HG02870 (cell line): ENCODE results near the gene SERPINA1.
"Not testable (repeated sequence)": the region's sequence is repeated elsewhere in the genome, so short reads cannot be mapped to it uniquely, and the experiment has no call there.

Experiments used
- ATAC-seq: cut with Tn5 transposase; IDR thresholded peaks from one replicate; pipeline ENCODE4 v1.9.1; 2021; ENCODE audit warnings: mild to moderate bottlenecking, moderate library complexity; ENCODE audit not compliant: unreplicated experiment

Gene SERPINA1

DNA sequence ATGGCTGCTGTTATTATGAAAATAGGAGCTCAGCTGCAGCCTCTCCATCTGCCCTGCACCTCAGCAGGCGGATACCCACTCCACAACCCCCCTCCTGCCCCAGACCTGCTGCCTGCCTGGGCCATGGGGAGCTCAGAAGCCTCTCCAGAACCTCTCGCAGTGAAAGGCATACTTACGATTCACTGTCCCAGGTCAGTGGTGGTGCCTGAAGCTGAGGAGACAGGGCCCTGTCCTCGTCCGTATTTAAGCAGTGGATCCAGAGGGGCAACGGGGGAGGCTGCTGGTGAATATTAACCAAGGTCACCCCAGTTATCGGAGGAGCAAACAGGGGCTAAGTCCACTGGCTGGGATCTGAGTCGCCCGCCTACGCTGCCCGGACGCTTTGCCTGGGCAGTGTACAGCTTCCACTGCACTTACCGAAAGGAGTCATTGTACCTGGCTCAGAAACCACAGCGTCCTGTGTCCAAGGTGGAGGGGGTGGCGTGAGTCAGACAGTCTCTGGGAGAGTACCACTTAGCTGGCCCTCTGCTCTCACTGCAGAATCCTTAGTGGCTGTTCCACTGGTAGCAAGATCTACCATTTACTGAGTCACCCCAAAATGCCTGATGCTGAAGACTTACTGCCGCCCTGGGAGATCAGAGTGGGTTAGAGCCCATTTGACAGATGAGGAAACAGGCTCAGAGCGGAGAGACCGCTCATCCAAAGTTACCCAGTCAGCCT lies at the start of gene SERPINA1:
TSS of gene SERPINA1 (minus strand) at position 219 of the 720 bp plus-strand sequence. CDS start 5,365 bp downstream, outside the sequence.
- no peak for ATAC-seq

DNA sequence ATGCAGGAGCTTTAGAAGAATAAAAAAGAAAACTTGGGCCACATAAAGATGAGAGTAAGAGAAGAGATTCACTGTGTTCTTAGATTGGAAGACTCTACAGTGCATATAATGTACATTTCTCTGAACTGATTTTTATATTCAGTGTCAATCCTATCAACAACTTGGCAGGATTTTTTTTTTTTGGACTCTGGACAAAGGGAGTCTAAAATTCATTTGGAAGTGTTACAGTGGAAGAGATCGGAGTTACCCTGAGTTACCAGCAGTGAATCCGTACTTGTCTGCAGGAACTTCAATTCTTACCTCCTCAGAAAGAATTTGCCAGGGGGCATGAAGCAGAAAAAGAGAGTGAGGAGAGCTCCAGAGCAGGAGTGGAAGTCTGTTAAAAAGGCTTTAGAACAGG lies 40.2 kb upstream of the SERPINA1 start:
- no peak for ATAC-seq

DNA sequence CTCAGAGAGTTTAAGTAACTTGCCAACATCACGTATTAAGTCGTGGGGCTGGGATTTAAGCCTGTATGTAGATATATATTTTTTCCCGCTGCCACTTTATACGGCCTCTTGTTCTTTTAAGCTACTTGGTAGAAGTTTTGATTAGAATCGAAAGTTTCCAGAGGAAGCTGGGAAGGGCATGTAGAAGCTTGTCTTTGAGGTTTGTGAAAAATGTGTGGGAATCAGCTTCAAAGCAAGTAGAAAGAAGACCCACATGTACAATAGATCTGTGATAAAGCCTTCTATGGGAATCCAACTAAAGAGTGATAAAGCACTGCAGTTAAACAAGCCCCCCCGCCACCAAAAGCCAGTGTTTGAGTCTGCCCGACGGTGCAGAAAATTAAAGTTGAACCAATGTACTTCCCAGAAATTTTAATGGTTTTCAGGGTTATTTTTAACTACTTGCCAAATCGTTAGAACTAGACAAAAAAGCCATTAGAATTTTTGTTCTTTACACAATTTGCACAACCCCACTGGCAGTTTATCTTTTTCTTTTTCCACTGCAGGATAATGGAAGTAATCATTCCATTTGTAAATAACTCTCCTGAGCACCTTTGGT lies 38.7 kb upstream of the SERPINA1 start:
- no peak for ATAC-seq

DNA sequence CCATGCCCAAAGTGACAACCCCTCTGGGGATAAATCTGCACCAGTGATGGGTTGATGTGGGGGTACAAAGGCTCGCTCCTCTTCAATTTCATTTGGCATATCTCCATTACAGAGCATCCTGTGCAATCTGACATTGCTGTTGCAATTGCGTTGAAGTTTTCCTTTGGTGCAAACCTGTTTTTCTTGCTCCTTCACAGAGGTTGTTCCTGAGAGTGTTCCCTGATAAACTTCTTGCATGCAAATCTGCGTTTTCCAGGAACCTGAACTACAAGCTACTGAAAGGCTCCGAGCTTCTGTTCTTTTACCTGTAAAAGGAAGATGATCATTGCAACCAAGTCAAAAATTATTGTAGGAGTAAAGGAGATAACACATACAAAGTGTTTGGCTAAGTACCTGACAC lies 38.1 kb upstream of the SERPINA1 start:
- ATAC-seq = no peak

DNA sequence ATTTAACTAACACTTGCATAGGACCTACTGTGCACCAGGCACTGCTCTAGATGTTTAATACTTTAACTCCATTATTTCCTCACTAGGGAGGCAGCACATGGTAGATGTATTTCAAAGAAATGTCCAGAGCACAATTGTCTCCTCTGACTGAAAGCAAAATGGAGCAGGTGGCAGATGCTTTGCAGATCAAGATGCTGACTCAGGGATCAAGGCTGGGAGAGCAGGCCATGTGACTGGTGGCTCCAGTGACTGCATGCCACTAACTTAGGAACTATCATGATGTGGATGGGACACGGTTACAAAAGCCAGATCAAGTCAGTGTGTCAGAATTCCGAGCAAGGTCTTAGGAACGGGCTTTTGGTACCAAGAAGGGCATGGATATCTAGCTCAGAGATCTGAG lies 36.0 kb upstream of the SERPINA1 start:
- ATAC-seq = no peak

DNA sequence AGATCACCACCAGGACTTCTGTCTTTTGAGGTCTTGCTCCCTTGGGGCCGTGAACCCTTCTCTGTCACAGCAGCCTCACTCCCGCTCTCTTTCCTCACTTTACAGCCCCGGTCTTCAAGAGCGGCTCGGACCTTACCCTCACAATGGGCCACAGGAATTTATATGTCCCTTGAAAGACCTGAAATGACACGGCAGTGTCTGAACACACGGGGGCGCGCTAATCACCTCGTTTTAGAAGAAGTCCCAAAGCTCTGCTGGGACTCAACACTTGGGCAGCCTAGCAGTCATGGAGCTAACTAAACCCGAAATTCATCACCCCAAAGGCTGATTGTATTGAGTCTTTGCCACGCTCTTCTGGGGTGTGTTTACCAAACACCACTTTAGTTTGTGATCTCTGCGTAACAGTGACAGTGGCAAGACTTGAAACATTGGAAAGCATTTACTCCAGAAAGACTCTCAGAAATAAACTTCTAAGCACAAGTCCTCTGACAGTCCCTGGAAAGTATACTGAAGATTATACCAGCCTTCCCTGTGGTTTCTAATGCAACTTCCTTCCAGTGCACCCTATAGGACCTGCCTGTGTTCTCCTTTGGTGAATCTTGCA lies 35.2 kb upstream of the SERPINA1 start:
- peak; percentile 53 for ATAC-seq

DNA sequence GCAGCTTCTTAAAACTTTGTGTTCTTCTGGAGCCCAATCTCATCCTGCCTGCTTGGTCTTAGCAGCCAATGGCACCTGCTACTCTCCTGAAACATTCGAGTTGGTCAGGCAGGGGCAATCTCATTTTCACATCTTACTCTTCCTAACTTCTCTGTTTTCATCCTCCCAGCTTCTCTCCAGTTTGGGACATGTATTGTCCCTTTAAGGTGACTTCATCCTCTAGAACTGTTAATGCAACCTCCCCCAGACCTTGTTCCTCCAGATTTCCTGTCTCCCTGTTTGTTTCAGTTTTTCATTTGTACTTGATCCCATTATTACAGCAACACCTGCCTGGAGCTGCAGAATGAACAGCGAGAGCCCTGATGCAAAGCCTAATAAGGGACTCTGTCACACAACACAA lies 32.9 kb upstream of the SERPINA1 start:
- ATAC-seq = no peak

DNA sequence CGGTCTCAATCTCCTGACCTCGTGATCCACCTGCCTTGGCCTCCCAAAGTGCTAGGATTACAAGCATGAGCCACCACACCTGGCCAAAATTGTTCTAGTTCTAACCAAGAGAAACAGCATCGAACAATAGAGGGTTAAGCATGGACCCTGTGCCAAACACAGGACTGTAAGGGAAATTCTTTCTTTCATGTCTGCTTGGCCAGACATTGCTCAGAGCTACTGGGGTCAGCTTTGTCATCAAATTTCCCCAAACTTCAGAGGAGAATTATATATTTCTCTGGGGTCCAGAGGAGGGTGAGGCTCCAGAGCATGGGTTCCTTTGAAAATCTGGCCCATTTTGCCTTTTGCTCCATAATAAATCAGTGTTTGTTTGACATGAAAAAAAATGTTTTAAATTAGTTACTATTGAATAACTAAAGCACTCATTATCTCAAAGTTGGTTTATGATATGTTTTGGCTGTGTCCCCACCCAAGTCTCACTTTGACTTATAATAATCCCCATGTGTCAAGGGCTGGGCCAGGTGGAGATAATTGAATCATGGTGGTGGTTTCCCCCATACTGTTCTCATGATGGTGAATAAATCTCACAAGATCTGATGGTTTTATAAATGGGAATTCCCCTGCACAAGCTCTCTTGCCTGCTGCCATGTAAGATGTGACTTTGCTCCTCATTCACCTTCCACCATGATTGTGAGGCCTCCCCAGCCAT lies 29.2 kb upstream of the SERPINA1 start:
- not testable (repeated sequence) for ATAC-seq

DNA sequence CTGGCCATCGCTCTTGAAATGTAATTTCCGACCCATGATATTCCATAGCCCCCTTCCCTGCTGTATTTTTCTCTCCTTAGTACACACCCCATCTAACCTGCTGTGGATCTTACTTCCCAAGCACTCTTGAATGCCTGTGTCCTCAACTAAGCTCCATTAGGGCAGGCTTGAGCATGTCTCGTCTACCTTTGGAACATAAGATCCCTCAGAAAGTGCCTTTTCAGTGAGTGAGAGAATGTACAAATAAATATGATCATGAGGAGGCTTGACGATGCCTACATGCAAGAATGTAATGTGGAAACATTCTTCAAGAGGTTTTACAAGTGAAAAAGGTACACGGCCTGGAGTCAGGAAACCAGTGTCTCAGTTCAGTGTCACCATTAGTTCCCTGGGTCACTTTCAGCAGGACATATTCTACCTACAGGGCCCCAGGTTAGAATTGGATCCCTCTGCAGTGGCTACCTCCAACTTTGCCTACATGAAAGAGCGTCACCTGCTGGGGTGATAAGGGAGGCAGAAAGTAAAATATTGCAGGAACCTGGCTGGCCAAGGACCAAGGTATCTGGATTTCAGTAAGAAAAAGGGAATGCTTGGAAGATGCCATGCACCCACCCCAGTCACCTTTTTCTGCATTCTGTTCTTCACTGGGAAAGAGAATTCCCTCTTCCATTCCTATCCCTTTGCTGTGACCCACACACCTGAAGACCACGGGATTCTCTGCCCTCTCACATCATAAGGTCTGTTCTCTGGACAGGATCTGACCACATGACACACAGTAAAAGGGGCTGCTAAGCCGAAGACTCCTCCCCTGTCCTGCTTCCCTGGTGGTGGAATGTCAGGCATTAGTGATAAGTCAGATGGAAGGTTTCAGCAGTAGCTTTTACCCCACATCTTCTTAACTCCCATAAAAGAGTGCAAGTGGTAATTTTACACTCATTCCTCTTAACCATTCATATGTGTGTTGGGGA lies 24.6 kb upstream of the SERPINA1 start:
- no peak for ATAC-seq

DNA sequence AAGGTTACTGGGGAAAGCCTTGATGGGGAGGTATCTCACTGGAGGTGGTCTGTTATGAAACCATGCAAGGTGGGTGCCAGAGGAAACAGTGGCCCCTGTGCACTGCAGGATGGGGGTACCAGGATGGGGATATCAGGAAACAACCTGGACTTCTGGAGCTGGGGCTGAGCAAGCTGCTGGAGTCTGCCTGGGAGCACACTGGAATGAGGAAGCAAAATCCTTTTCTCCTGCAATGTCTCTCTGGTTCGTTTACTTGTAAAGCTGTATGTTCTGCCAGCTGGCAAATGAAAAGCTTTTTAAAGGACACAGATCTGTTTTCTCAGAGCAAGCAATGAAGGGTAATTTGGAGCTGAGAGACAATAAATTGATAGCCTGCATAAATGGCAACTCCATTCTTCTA lies 23.2 kb upstream of the SERPINA1 start:
- ATAC-seq = no peak

DNA sequence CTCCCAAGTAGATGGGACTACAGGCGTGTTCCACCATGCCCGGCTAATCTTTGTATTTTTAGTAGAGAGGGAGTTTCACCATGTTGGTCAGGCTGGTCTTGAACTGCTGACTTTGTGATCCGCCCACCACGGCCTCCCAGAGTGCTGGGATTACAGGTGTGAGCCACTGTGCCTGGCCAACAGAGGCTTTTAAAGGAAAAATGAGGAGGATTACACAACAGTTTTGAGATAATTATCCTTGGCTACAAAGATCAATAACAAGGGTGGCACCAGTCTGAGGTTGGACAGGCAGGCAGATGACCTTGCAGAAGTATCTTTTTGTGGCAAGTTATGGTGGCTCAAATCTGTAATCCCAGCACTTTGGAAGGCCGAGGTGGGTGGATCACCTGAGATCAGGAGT lies 21.0 kb upstream of the SERPINA1 start:
- ATAC-seq = not testable (repeated sequence)

DNA sequence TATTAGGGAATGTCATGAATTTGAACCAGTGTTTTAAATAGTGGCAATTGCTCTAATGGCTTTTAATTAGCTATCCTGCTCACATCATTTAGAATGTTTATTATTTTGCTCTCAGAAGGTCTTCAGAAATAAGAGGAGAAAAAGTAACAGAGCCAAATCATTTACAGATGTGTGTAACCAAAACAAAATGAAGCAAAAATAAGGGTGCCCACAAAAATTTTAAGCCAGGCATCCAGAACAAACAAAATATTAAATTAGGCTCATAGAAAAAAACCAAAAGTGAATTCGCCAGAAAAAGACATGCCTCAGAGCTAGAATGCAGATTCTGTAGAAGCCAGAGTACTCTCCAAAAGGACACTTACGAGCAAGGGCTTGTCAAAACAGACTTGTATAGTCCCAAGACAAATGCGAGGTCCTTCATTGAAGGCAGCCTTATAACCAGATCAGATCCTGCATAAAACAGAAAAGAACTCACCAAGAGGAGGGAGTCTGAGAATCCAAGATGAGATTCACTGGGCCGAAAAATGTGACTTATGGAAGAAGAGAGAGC lies 20.2 kb upstream of the SERPINA1 start:
- no peak for ATAC-seq

DNA sequence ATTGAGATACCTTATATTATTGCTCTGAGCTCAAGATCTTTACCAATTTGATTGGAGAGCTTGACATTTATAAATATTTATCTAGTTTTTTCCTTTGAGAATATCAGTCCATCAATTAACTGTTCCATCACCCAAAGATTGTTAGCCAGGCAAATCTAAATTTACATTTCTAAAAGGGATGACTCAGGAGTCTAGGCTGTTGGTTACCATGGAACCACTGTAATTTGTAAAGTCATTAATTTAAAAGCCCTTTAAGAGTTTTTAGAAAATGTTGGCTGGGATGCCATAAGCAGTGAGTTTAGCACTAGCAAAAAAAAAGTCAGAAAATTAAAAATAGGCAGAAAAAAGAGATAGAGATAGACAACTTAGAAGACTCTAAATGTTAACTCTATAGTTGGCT lies 19.5 kb upstream of the SERPINA1 start:
- ATAC-seq = no peak

DNA sequence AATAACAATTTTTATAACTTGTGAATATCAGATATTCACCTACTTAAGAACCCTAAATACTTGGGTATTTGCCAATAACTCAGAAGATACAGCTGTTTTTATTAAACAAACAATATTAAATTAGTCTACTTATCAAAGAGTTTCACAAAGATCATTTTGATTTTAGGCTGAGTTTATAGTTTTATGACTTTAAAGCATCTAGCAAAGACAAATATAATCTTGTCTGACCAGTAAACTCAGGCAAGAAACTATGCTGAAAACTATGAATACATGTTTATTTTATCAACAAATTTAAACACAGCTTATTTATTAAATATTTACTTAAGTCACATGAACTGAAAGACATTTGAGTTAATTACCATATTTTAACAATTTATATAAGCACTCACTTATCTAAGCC lies 18.5 kb upstream of the SERPINA1 start:
- ATAC-seq = no peak

DNA sequence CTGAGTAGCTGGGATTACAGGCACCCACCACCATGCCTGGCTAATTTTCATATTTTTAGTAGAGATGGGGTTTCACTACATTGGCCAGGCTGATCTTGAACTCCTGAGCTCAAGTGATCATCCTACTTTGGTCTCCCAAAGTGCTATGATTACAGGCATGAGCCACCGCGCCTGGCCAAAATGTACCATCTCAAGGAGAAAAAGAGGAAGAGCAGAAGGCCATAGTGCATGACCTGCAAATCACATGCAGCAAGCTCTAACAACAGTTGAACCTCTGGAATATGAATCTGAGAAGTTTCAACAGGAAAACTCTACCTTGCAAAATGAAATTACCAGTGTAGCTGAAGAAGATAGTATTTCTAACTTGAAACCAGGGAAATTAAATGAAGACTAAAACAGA lies 17.1 kb upstream of the SERPINA1 start:
- ATAC-seq = no peak

DNA sequence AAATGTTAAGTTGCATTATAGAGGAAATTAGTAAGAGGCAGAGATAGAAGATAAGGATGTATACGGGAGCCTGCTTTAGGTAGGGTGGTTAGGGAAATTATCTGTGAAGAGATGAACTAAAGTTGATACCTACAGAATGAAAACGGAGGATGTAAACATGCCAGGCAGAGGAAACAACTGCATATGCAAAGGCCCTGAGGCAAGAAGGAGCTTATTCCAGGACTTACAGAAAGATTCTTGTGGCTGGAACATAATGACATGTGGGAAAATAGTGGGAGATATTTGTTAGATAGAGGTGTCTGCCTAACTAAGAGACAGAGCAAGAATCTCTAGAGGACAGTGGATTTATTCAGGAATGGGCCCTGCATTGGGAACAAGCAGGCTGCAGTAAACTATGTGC lies 16.2 kb upstream of the SERPINA1 start:
- ATAC-seq = no peak

DNA sequence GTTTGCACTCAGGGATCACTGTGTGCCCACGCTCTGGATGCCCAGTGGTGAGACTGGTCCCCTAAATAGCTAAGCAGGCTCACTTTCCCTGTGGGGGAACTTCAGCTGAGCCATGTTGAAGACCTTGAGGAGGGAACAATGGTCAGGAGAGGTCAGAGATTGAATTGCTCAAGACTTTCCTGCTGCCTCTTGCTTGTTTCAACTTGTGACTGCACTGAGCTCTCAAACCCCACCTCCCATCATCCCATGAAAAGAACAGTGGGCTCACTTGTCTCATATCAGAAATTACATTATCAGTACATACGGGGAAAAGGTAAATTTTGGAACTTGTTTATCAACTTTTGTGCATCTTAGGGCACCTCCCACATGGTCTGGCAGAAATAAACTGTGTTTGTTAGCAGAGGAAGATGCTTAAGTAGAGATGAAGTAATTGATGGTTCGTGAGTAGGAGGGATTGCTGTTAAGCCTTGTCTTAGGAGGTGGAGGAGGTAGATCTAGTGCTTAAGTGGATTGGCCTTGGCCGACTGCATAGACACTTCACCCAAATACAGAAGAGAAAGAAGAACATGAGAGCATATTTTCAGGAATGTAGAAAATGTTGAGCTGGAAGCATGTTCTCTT lies 15.0 kb upstream of the SERPINA1 start:
- no peak for ATAC-seq

DNA sequence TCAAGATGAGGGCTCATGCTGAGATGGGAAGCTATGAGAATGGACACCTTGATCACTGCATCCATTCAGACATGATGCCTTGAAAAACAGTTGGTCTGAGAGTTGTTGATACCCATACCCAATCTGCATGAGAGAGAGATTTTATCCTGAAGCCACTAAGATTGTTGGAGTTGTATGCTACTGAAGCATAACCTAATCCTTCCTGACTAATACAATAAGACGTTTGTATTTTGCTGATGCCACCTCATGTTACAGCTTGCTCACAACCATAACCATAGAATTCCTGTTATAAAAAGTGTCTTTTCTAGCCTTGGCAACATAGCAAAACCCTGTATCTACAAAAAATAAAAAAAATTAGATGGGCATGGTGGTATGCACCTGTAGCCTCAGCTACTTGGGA lies 12.7 kb upstream of the SERPINA1 start:
- ATAC-seq = no peak

DNA sequence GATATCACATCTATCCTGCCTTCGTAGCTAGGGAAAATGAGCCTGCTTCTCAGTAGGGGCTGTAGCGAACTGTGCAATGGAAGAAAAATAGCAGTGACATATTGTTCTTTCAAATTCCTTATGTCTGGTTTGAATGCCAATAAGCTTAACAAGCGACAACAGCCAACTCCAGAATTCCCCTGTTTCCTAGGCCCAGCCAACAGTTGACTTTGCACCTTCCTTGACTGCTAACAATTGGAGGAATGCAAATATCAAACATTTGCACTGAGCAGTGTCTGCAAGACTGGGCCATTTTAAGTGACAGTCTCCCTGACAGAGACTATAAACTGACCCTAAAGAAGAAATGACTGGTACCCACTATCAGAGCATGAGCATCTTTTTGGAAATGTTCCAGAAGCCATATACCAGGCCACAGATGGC lies 12.0 kb upstream of the SERPINA1 start:
- no peak for ATAC-seq

DNA sequence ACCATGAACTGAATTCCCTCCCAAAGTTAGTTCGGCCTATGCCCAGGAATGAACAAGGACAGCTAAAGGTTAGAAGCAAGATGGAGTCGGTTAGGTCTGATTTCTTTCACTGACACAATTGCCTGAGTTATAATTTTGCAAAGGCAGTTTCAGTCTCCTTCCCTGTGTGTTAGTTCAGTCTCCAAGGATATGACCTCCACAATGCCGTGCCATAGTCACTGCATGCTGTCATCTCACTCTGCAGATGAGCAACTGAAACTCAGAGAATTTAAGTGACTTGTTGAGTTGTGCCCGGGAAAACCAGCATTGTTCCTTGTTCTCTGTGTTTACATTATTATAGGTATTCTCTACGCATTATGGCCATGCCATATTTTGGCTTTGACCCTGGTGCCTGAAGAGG lies 10.1 kb upstream of the SERPINA1 start:
- ATAC-seq = no peak
